Measurements from ENCODE around the gene SMIM41. TPM values are rescaled to one million over a fixed set of nuclear protein-coding genes. Genes with fewer than 3 reads are reported as not detected.

The SMIM41 gene
- total RNA-seq, 1 experiment from 2014 or later = 0.12 TPM

DNA sequence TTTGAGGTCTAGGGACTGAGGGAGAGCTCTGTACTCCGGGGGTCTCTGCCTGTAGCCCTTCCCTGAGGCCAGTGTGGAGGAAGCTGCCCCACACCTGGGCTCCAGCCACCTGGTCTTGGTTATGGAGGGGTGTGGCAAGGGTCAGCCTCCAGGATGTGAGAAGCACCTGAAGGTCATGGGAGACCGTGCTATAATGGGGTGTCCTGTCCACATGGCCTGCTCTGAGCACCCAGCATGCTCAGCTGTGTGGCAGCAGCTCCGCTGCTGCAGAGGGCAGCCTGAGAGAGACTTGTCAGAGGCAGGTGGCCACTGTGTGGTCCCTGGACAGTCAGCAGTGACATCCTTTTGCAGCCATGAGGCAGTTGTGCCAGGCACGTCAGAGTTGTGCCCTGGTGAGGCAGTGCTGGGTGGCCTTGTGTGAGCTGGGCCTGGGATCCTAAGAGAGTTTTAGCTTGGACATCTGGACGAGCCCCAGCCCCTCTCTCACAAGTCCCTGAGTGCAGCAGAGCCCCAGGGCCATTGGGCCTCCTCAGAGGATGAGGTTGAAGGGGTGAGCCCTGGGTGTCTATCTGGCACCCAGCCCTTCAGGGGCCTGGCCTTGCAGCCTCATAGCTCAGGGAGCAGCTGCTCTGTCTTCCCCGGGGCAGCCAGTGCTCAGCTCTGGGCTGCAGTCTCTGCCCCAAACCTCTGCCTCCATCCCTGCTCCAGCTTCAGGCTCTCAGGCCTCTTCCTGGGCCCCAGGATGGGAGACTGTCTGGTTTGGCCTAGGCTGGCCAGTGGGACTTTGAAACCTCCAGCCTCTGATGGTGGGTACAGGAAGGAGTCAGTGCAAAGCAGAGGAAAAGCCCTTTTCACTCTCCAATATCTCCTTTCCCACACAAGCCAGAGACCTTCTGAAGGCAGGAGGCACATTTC is 17.1 kb upstream of the SMIM41 start:
- DNase-seq (ENCODE audit: extremely low read depth, low read depth) = no peak

DNA sequence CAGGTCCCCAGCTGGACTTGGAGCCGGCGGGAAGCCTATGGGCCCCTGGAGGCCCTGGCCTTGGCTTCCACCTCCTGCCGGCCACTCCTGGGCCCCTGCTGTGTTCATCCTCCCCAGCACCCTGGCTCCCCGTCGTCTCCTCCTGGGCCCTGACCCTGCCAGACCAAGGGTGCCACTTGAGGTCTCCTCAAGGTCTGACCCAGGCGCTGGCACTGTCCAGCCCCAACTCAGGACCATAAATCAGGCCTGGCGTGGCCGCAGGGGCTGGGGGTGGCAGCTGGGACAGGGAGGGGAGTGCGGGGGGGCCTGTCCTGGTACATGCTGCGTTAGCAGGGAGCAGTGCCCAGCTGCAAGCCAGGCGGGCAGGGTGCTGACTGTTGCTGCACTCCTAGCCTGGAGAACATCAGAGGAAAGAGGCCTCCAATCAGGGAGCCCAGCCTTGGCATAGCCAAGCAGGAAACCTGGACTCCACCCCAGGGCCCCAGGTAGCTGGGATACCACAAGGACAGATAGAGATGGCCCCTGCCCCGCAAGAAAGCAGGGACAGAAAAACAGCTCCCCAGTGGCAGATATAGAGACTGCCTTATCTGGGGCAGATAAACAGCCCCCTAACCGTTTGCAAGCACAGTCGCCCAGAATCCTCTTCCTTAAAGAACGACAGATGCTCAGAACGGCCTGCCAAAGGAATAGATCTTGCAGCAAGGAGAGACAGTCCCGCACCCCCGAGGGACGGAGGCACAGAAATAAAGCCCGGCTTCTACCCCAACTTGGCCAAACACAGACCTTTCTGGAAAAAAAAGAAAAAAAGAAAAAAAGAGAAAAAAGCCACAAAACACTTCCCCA is 16.2 kb upstream of the SMIM41 start:
- DNase-seq (ENCODE audit: extremely low read depth, low read depth) = no peak

DNA sequence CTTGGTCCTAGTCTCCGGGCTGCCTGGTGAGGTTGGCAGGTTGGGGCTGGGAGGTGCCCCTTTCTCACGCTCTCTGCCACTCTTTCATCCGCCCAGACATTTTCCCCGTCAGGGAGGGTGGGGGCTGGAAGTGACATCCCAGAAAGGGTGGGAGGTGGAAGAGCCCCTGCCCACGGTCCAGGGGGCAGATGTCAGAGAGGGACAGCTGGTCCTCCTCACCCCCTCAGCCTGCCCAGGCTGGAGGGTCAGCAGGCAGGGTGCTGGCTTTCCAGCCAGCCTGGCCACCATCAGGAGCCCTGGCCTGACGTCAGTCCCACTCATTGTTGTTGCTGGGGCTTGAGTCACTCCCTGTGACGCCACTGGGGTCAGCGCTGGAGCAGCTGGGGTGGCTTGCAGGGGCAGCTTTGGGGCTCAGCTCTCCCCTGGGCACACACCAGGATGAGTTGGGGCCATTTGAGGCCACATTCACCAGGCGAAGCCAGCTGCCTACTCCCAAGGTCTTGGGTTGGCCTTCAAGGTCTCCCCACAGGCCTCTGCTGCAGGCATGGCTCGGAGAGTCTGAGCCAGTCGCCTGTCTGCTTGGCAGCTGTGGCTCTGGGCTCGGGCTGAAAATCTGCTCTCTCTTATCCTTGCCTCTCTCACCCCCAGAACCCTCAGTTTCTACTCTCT is 15.4 kb upstream of the SMIM41 start:
- peak; percentile 89 for DNase-seq (ENCODE audit: extremely low read depth, low read depth)

DNA sequence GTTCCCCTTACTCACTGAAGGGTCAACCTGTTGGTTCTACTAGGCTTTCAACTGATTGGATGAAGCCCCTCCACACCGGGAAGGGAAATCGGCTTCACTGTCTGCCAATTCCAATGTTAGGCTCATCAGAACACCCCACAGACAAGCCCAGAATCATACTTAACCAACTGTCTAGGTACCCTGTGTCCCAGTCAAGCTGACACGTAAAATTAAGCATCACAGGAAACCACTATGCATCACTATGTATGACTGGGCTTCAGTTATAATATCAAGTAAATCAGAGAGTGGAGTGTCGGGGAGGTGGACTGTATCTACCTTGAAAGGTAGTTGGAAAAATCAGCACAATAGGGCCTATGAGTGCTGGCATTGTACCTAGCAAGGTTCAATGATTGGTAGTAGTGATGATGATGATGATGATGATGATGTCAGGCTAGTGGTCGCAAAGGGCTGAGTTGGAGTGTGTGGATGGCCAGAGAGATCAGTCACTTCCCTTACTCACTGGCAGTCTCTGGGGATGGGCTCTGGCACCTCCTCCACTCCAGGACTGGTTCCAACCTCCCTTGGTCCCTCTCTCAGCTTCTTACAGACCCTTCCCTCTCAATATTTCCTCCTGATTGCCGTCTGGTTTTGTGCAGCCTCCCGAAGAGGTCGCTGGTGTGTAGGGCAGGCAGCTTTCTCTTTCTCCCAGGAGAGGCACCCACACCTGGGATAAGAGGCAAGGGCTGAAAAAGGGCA is 13.0 kb upstream of the SMIM41 start:
- DNase-seq (ENCODE audit: extremely low read depth, low read depth) = no peak

DNA sequence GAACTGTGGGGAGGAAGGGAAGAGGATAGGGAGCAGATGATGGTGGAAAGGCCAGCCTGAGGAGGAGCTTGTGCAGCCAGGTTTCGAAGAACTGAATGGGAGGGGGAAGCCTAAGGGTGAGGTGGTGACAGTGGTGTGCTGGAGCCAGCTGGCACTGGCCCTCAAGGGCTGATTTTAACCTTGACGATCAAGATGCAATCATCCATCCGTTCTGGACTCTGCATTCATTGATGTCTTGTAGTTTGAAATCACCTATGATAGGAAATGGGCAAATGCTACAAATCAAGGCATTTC is 12.5 kb upstream of the SMIM41 start:
- DNase-seq (ENCODE audit: extremely low read depth, low read depth) = no peak

DNA sequence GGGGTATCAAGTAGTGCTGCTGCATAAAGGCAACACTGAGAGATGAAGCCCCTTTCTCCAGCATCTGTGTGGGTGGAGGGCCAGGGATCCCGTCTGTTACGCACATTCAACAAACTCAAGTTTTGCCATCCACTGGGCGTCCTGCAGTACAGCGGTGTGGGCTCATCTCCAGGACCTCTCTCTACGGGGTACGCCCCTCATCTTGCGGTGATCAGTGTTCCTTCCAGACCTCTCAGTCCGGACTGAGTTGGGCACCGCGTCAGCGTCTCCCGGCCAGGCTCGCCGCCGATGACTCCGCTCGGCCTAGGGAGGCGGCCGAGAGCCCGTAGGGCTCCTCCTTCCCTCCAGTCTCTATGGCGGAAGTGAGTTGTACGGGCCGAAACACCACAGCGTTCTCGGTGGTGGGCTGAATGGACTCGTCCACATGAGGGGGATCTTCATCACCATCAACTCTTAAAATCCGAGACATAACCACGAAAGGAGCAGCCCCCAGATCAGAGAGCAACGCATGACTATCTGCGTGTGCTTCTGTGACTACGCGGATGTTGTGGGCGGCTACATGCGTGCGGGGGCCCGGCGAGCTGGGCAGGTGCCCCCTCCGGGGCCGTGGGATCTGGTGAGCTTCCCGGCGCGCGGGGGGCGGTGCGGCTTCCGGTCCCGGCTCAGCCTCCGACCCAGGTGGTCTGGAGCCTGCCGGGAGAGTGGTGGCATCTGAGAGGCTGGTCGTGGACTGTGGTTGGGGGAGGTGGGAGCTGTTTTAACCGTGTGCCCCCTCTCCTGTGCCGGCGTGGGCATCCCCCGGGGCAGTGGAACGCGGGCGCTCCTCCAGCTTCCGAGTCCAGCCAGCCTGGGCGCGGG is 9.9 kb upstream of the SMIM41 start, which contains the start of gene ATG101:
TSS of gene ATG101 (plus strand) at position 652 of the 858 bp plus-strand sequence. CDS start 3,673 bp downstream, outside the sequence.
- DNase-seq (ENCODE audit: extremely low read depth, low read depth) = peak; percentile 94

DNA sequence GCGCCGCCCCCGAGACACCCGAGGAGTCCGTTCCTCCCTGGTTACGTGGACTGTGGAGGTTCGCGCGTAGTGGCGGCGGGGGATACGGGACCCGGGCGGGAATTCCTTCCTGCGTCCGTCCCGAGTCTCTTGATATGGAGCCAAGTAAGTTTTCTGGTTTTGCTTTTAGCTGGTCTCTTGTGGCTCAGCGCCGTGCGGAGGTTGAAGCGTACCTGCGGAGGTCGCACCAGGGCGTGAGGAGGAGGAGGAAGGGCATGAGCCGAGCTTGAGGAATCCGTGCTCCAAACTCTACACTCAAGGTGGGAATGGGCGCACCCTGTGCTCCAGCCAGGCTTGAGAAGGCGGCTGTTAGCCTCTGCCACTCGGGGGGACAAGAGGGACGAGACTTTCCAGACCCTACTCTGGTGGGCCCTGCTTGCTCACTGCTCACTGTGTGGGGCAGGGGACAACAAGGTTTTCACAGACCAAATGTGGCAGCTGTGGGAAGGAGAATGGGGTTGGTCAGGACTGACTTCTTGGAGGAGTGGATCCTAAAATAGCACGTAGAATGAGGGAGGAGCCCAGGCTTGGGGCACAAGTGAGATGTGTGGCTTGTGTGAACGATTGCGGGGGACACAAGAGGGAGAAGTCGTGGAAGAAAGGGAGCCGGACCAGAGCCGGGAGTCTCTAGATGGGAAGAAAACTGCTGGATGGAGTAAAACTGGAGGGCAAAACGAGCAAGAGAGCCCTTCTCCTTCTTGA is 9.1 kb upstream of the SMIM41 start:
- no peak for DNase-seq (ENCODE audit: extremely low read depth, low read depth)

DNA sequence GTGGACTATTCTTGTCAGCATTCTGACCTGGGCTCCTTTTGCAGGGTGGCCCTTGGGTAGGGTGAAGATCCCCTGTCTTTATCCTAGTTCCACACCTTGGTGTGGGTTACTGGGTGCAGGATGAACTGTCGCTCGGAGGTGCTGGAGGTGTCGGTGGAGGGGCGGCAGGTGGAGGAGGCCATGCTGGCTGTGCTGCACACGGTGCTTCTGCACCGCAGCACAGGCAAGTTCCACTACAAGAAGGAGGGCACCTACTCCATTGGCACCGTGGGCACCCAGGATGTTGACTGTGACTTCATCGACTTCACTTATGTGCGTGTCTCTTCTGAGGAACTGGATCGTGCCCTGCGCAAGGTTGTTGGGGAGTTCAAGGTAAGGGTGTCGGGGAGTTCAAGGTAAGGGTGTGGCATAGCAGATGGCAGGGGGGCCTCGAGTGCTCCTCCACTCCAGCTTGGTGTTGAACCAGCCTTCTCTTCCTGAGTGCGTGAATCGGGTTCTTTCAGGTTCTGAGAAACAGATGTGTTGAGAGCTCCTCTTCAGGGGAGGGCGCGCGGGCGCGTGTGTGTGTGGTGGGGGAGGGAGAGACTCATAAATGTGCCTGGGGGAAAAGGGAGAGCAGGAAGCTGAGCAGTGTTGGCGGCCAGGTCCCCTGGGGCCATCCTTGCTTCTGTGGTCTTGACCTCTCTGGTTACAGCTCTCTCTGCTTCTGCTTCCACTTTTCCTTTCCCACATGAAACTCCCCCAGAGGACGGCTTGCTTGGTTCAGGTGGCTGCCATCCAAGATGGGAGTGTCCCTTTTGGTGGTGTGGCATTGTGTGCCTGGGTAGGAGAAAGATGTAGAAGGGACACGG is 5.7 kb upstream of the SMIM41 start:
- DNase-seq (ENCODE audit: extremely low read depth, low read depth) = no peak

DNA sequence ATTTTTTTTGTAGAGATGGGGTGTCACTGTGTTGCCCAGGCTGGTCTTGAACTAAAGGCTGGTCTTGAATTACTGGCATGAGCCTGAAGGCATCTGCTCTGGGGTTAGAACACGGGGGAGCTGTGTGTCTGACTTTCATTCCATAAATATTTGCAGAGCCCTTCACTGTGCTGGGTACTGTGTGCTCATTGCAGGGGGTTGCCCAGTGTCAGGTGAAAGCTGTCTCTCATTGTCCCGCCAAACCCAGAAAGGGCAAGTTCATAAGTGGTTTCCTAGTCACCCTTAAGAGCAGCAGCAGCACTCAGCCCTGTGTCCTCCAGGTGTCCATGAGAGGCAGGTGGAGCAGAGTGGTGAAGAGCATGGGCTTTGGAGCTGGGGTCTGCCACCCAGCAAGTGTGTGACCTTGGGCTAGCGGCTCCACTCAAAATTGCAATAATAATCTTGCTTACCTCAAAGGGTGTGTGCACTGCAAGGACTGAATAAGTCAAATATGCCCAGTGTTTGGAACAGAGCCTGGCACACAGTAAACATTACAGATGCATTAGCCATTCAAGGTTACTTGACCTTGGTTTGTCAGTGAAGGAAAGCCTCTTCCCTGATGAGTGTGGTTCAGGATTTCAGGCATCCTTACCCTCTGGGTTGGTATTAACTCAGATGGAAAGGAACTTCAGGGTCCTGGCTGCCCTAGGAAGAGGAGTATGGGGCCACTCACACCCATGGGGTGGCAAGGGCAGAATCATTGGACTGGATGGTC is 4.4 kb upstream of the SMIM41 start:
- no peak for DNase-seq (ENCODE audit: extremely low read depth, low read depth)

DNA sequence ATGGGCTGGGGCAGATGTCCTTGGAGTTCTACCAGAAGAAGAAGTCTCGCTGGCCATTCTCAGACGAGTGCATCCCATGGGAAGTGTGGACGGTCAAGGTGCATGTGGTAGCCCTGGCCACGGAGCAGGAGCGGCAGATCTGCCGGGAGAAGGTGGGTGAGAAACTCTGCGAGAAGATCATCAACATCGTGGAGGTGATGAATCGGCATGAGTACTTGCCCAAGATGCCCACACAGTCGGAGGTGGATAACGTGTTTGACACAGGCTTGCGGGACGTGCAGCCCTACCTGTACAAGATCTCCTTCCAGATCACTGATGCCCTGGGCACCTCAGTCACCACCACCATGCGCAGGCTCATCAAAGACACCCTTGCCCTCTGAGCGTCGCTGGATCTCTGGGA is 2.7 kb upstream of the SMIM41 start:
- no peak for DNase-seq (ENCODE audit: extremely low read depth, low read depth)

DNA sequence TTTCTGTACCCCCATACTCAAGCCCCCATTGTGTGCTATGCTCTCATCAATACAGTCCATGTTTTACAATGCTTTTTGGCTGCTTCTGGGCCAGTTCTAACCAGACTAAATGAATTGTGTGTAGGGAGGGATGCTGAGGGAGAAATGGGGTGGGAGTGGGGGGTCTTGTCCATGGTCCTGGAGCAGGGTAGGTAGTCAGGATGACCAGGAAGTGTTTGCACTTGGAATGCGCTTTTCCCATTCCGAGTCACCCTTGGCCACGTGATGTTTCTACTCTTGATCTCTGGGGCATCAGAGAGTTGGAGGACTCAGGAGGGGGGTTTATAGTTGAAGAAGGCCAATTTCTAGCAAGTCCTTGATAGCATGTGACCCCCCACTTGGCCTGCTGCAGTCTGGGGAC is 1.2 kb upstream of the SMIM41 start:
- DNase-seq (ENCODE audit: extremely low read depth, low read depth) = no peak

DNA sequence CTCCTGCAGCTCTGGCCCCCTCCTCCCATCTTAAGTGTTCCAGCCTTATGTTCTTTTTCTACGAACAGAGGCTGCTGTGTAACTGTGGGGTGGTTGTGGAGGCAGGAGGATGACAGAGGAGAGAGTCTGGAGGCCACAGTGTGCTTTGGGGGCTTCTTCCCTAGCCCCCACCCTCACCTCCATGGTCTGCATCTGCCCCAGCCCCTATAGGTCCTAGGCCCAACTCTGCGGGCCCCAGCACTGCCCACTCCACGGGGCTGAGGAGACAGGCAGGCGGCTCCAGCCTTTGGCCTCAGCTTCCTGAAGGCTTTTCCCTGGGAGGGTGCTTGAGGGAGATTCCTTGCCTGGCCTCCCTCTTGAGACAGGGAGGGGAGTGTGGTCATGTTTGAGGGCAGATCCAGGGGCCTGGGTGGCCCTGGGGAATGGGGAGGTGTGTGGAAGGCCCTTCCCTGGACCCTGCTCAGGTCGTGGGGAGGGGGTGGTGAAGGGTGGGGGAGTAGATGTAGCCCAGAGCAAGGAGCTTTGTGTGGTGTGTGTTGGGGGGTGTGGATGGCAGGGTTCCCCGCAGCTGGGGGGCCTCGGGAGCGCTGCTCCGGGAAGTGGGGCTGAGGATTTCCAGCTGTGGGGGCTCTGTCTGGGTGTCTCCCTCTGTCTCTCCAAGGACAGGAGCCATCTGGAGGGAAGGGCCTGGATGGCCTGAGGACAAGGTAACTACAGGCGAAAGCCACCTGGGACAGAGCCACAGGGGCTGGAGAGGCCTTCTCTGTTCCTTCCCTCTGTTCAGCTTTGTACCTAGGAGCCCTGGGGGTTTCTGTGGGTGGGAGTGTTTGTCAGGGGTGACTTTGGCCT is 1.1 kb downstream of the SMIM41 start:
- DNase-seq (ENCODE audit: extremely low read depth, low read depth) = no peak

DNA sequence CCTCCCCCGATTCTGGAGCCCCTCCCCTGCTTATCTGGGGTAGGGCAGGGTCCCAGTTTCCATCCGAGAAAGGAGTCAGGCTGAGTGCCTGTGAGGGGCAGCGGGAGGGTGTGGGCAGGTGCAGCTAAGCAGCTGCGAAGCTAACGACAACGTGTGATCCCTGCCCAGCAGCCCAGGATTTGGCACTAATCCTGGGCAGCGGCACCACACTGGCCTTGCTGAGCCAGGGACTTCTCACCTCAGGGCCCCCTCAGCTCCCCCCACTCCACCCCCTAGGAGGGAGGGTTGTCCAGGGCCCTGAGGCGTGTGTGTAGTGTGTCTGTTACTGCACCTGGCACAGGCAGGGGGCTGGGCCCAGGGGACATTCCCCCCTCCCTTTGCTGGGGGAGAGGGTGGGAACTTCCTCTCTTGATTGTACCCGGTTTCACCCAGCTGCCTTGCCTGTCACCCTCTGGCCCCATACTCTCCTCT is 1.8 kb downstream of the SMIM41 start:
- DNase-seq (ENCODE audit: extremely low read depth, low read depth) = no peak

DNA sequence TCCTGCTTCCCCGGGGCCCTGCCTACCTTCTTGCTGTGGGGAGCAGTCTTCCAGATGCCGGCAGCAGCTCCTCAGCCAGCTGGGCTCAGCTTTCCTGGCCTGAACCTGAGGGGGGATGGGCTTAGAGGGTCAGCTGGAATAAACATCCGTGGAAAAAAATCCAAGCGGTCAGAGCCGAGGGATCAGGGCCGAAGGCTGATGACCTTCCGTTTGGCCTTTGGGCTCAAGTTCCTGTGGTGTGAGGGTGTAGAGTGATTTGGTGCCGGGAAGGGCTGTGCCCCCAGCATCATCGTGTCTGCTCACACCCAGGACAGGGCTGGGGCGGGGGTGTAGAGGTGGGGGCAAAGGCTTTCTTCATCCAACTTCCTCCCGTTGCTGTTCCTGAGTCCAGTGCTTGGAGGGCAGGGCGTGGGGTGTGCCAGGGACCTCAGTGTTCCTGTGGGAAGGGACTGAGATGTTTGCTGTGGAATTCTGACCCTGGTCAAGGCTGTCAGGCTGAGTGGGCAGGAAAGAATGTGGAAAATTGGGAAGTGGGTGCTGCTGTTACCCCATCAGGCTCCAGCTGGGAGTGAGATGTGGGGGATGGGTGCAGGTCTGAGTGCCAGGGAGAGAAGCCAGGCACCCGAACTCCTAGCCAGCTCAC is 2.6 kb downstream of the SMIM41 start:
- DNase-seq (ENCODE audit: extremely low read depth, low read depth) = no peak

DNA sequence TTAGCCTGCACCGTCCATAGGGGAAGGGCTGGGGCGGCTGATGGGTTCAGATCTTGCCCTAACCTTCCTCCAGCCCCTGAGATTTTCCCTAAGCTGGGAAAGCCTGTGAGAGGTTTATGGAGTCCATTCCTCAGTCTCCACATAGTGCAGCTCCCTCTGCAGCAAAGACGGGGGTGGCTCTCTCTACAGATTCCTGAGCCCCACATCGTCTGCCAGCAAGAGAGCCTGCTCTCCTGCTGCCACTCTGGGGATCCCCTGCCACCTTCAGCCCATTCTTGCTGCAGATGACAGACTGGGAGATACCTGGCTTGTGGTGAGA is 3.1 kb downstream of the SMIM41 start:
- no peak for DNase-seq (ENCODE audit: extremely low read depth, low read depth)
